CD4-positive, alpha-beta T cell treated with Interleukin-4 for 4 hours (primary cell): ENCODE data around the gene PP2D1.
"Not testable (repeated sequence)": the region's sequence is repeated elsewhere in the genome, so short reads cannot be mapped to it uniquely, and the experiment has no call there.

Source experiments
- DNase-seq: peaks from one replicate; pipeline ENCODE4 v3.0.0-alpha.2; 2020

PP2D1 gene

DNA sequence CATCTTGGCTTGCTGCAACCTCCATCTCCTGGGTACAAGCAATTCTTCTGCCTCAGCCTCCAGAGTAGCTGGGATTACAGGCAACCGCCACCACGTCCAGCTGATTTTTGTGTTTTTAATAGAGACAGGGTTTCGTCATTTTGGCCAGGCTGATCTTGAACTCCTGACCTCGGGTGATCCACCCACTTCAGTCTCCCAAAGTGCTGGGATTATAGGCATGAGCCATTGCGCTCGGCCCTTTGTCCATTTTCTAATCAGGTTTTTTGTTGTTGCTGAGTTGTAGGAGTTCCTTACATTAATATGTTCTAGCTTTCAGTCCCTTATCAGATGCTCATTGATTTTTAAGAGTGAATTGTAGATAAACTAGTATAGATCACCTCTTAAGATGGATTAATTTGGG lies 44.9 kb downstream of the PP2D1 start:
- no peak for DNase-seq

DNA sequence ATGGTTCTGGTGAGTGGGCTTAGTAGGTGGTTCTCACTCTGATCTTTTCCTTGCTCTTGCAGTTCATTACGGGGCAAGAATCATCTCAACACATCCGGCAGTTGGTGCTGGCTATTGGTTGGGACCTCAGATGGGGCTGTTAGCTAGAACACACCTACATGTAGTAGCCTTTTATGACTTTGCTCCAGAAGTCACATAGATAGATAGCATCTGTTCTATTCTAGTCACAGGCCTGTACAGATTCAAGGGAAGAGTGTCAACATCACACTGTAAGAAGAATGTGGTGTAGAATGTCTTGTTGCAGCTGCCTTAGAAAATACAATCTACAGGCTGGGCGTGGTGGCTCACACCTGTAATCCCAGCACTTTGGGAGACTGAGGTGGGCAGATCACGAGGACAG lies 50.1 kb downstream of the PP2D1 start:
- no peak for DNase-seq

DNA sequence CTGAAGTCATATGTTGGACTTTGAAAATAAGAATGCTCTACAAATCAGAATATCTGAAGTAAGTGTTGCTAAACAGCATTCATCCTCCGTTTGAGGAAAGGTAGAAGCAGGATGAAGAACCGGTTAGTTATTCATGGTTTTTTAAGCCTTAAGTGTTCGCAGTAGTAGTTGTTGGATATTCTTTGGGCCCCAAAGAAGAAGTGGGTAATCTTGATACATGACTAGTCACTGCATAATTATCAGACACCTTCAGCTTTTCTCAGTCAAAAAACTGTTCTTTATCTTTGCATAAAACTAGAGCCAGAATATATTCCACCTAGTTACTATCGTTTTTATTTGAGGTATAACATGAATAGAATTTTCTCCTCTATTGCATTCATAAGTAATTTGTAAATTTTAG lies 51.4 kb downstream of the PP2D1 start:
- DNase-seq, result no peak

DNA sequence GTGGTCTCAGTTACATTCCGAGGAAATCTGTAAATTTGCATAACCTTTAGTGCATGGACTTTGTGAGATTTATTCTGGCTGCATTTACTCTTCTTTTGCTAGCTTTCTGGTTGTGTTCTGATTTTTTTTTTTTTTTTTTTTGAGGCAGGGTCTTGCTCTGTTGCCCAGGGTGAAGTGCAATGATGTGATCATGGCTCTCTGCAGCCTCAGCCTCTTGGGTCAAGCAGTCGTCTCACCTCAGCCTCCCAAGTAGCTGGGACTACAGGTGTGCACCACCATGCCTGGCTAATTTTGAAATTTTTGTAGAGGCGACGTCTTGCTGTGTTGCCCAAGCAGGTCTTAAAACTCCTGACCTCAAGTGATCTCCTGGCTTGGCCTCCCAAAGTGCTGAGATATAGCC lies 52.6 kb downstream of the PP2D1 start:
- DNase-seq, result no peak

DNA sequence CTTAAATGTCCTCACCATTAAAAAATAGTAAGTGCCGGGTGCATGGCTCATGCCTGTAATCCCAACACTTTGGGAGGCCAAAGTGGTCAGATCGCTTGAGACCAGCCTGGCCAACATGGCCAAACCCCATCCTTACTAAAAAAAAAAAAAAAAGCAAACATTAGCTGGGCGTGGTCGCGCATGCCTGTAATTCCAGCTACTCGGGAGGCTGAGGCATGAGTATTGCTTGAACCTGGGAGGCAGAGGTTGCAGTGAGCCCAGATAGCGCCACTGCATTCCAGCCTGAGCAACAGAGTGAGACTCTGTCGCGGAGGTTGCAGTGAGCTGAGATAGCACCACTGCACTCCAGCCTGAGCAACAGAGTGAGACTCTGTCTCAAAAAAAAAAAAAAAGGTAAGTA lies 54.7 kb downstream of the PP2D1 start:
- not testable (repeated sequence) for DNase-seq

DNA sequence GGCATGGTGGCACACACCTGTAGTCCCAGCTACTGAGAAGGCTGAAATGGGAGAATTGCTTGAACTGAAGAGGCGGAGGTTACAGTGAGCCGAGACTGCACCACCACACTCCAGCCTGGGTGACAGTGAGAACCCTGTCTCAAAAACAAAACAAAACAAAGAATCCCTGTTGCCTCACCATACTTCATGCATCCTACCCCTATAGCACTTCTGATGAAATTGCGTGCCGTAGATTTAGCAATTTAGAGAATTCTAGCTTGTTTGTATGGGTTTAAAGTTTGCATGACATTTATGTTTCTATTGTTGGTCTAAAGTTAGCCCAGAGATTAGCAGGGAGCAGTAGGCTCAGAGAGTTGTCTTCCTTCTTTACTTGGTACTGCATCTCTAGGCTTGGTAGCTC lies 57.4 kb downstream of the PP2D1 start:
- DNase-seq, result no peak

DNA sequence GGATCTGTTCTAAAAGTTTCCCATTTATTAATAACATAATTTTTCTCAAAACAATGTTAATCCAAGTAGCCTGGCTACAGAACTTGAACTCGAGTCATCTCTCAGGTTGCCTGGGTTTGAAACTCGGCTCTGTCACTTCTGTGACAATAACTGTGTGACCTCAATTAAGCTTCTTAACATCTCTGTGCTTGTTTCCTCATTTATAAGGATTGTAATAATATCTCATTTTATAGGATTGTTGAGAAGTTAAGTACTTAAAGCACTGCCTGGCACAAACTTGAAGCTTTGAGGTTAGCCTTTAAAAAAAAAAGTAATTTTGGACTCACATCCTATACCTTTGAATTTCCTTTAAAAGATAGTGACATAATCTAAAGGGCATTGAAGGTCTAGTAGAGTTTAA lies 61.7 kb downstream of the PP2D1 start:
- no peak for DNase-seq

DNA sequence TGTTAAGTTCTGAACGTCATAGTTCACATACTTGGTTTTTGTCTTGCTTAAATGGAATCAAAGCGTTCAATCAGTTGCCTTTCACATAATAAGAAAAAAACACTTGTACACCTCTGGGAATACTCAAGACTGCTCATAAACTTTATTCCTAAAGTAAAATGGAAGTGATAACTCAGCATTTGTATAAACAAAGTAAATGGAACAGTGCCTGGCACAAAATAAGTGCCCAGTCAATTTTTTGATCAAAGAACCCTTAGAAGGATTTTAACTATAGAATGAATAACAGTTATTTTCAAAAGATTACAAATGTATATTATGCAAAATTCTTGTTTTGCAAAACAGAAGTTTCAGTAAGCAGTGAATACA lies 63.9 kb downstream of the PP2D1 start:
- DNase-seq, result no peak

DNA sequence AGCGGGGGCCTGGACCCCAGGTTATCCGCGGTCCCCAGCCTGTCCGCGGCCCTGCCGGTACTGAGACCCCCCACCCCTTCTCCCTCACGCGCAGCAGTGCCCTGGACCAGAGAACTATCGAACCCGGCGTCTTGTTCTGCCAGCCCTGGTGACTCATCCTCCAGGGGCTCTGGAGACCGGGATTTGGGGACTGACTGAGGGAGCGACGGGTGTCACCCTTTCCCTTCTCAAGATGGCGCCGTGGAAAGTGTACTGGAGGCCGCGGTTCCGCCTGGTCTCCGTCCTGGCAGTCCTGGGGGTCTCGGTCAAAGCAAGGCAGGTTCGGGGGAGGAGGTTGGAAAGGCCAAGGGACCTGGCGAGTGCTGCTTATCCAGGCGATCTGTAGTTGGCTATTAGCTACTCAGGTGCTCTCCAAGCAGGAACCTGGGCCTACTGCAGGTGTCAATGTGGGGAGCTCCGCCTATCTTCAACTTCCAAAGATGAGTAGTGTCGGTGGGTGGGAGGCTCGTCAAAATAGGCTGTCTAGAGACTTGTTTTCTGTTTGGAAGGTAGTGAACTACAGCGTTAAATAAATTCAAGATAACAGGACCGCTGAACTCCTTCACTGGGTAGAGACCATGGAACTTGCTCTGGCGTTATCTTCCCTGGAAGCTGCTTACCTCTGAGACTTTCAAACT lies 64.4 kb downstream of the PP2D1 start:
- DNase-seq, result peak; percentile 47

DNA sequence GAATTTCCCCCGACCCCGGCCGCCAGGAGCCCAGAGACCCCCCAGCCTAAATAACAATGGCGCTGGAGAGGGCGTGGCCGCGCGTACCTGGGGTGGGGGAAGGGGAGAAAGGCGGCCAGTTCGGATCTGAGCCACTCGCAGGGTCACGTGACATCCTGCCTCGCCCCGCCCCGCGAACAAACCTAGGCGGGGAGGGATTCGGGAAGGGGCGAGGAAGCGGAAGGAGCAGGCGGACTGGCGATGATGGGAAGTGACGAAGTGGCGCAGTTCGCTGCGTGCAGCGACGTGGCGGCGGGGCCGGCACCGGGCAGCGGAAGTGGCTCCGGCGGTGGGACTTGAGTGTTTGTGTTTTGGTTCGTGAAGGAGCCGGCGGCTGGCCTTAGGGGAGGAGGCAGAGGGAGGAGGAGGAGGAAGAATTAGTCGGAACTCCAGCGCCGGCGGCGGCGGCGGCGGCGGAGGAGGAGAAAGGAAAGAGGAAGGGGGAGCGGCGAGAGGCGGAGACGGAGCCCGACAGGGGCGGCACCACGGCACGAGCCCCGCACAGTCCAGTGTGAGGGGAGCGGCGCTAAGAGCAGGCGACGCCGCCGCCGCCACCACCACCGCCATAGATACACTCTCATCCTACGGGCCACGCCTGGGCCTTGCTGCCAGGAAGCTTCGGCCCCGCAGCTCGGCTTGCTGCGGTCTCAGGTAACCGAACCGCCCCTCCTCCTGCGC lies 65.1 kb downstream of the PP2D1 start, which contains the start of gene RAB5A:
Gene RAB5A (plus strand): TSS at position 266 of the 717 bp plus-strand sequence. CDS start 3,802 bp downstream, outside the sequence.
- DNase-seq, result peak; percentile 97

DNA sequence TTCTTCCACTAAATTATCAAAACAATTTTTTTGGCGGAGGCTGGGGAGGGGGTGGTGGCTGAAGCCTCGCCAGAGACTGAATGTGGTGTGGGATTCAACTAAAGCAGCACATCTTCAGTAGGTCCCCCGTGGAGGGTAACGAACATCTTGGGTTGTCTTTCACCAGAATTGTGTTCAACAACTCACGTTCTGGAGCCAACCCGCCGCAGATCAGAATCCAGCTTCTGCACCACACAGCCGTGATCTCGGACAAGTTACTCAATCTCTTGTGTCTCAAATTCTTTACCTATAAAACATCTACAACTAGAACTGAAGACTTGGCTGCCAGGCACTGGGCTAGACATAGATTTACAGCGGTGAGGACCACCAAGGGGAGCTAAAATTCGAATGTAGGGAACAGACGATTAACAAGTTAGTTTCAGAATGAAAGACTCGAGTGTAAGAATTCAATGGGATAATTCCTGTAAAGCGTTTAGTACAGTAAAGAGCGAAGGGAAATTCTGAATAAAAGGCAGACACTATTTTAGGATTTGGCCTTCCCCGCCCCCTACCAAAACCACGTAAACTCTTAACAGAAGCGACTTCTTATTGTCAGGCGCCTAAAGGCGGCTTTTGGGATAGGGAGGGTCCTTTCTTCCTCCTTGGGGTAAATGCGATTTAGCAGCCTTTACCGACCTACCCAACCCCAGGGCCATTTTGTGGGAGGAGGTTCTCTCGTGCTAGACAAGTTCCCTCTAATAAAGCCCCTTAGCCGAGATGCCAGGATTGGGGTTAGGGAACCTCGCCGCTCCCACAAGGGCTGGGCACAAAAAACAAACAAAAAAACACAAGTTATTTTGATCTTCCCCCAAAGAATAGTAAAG lies 65.9 kb downstream of the PP2D1 start:
- no peak for DNase-seq

DNA sequence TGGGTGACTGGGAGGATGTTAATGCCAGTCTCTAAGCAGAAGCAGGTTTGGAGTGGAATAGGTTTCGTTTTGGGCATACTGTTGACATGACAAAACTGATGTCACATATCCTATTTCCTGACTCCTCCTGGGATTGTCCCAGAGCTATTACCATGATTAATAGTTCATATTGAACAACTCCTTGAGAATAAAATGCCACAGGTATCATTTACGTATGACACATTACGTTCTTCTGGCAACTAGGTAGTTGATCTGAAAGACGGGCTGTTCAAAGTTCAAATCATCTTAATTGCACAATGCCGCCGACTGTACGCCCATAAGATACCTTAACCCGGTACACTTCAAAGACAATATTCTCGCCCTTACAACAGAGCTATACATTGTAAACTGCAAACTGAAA lies 66.5 kb downstream of the PP2D1 start:
- no peak for DNase-seq

DNA sequence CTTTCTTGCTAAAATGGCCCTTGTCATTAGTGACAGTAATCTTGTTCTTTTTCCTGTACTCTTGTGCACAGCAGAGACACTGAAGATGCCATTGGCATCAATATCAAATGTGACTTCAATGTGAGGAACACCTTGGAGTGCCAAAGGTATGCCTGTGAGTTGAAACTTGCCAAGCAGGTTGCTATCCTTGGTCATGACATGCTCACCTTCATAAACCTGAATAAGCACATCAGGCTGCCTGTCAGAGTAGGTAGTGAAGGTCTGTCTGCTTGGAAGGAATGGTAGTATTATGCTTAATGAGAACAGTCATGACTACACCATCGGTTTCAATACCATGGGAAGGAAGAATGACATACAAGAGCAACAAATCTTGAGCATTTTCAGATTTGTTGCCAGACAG lies 71.4 kb downstream of the PP2D1 start:
- DNase-seq, result no peak

DNA sequence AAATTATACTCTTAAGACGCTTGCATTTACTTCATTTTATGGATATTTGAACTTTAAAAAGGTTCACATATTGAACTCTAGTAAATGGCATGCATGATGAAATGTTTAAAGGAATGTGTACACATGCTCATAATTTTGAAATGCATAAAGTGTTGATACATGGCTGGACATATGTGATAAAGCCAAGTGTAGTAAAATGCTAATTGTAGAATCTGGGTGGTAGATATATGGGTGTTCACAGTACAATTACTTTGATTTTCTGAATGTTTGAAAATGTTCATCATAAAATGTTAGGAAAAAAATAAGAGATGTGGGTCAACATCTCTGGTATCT lies 73.8 kb downstream of the PP2D1 start:
- no peak for DNase-seq

DNA sequence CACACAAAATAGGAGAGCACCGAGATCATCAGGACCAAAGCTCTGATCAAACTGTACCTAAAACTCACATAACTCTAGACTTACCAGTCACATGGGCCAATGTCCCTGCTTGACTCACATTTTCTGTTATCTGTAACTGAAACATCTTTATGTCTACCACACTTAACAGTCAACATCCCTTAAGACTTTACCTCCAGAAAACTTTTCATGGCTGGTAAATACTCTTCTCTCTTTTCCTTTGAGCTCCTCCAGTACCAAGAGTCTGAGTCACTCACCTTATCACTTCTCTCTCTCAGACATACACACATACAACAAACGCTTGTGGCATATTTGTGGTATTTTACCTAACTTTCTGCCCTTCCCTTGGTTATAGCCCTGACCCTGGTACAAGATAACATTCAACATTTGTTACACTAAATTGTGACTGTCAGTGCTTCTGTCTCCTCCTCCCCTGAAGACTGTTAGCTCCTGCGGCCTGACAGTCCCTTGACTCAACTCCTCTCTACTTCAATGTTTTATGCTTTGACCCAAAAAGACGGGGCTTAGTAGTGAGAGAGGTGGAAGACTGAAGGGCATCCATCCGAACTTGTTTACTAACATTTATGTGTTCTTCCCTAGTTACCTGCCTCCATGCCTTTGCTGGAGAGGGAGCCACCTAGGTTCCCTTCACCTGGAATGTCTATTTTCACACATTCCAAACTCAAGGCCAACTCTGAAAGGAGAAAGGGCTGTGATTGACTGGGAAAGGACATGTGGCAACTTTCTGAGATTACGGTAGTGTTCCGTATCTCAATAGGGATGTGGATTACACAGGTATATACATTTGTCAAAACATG lies 74.4 kb downstream of the PP2D1 start:
- DNase-seq, result no peak
